Karpas-422 (cell line): ENCODE data around the gene DLX1. TPM values are rescaled to one million over a fixed set of nuclear protein-coding genes. Genes with fewer than 3 reads are reported as not detected.

Experiments
- DNase-seq: peaks from one replicate; pipeline ENCODE4 v3.0.0-alpha.2; 2015
- H2AFZ ChIP-seq: fragments of 200-600 bp; sonication (generic); 2 replicates; pipeline ENCODE4 v1.6.1; 2014; ENCODE audit warnings: antibody characterized with exemption, low read length, mixed read lengths
- H3K27ac ChIP-seq: fragments of 200-600 bp; sonication (generic); 2 replicates; pipeline ENCODE4 v1.5.1; 2014; ENCODE audit warnings: mild to moderate bottlenecking, low read length, moderate library complexity
- H3K27me3 ChIP-seq: fragments of 200-600 bp; sonication (generic); 2 replicates; pipeline ENCODE4 v1.6.1; 2014; ENCODE audit warnings: low read length, mixed read lengths
- H3K36me3 ChIP-seq: fragments of 200-600 bp; sonication (generic); 2 replicates; pipeline ENCODE4 v1.6.1; 2014; ENCODE audit warnings: low read length, mixed read lengths; ENCODE audit not compliant: insufficient read depth
- H3K4me1 ChIP-seq: fragments of 200-600 bp; sonication (generic); 2 replicates; pipeline ENCODE4 v1.6.1; 2014; ENCODE audit warnings: mild to moderate bottlenecking, low read length, mixed read lengths
- H3K4me2 ChIP-seq: fragments of 200-600 bp; sonication (generic); 2 replicates; pipeline ENCODE4 v1.6.1; 2014; ENCODE audit warnings: low read length, low read depth, mild to moderate bottlenecking; ENCODE audit not compliant: poor library complexity, severe bottlenecking
- H3K4me3 ChIP-seq: fragments of 200-600 bp; sonication (generic); 2 replicates; pipeline ENCODE4 v1.5.1; 2014; ENCODE audit warnings: mild to moderate bottlenecking, antibody characterized with exemption, low read length, mixed read lengths
- H3K79me2 ChIP-seq: fragments of 200-600 bp; sonication (generic); 2 replicates; pipeline ENCODE4 v1.6.1; 2014; ENCODE audit warnings: mild to moderate bottlenecking, low read length, mixed read lengths
- H3K9ac ChIP-seq: fragments of 200-600 bp; sonication (generic); 2 replicates; pipeline ENCODE4 v1.6.0; 2014; ENCODE audit warnings: low read length
- H3K9me2 ChIP-seq: fragments of 200-600 bp; sonication (generic), shearing (Covaris generic); replicated peaks from 2 replicates; pipeline ENCODE4 v1.6.0; 2014; ENCODE audit warnings: mild to moderate bottlenecking, low read length, moderate library complexity; ENCODE audit not compliant: insufficient read depth
- H3K9me3 ChIP-seq: fragments of 300-700, 200-600 bp; sonication (generic); 2 replicates; pipeline ENCODE4 v1.6.1; 2014; ENCODE audit warnings: low read length, mixed read lengths
- H4K20me1 ChIP-seq: fragments of 200-600 bp; sonication (generic); 2 replicates; pipeline ENCODE4 v1.6.1; 2014; ENCODE audit warnings: mild to moderate bottlenecking, antibody characterized with exemption, low read length, low read depth; ENCODE audit not compliant: insufficient read depth
- total RNA-seq: library from RNA; depleted of rRNA; stranded (reverse); fragments of >200 nt; shearing (Covaris generic); gene quantifications from 2 replicates; pipeline ENCODE4 v1.2.3, GENCODE V29; 2014; ENCODE audit warnings: low replicate concordance; rRNA removed

The DLX1 gene
- 1.0 and 1.2 TPM in 2 replicates for total RNA-seq

GRCh38 chr2:172085460-172086159 is at the start of gene DLX1:
Gene DLX1, plus strand, starts transcription at chr2:172085507. Its CDS starts 171 bp downstream, at chr2:172085678.
- Histone ChIP-seq H4K20me1 (no peaks in the 10 kb centered on the region), H3K4me2 (peak within 1 kb of the TSS; percentile 99), H3K9me3 (no peaks in the 10 kb centered on the region), H3K79me2 (no peaks in the 10 kb centered on the region), H3K4me3 (peak within 1 kb of the TSS; percentile 96), H3K4me1 (peaks cover 22% of the 10 kb centered on the region), H3K27ac (peak within 1 kb of the TSS; percentile 54), H3K9ac (peak within 1 kb of the TSS; percentile 85), H3K9me2 (no peaks in the 10 kb centered on the region), H3K36me3 (no peaks in the 10 kb centered on the region), H3K27me3 (no peaks in the 10 kb centered on the region), H2AFZ (peak within 1 kb of the TSS; percentile 97)
- DNase-seq: no peak

GRCh38 chr2:172038121-172038520 is 47.2 kb upstream of the DLX1 start:
- Histone ChIP-seq H3K9me2 (0 out of 2 replicates have a peak, but pooled peaks cover under 1% of the 10 kb centered on the region), H3K27me3 (no peaks in the 10 kb centered on the region), H3K9ac (no peak overlapping the region), H4K20me1 (no peaks in the 10 kb centered on the region), H3K4me1 (no peaks in the 10 kb centered on the region), H3K79me2 (no peaks in the 10 kb centered on the region), H3K27ac (no peak overlapping the region), H3K36me3 (no peaks in the 10 kb centered on the region), H3K9me3 (no peaks in the 10 kb centered on the region), H3K4me2 (no peak overlapping the region), H2AFZ (no peak overlapping the region), H3K4me3 (no peak overlapping the region)
- no peak for DNase-seq

GRCh38 chr2:172038604-172039003 is 46.7 kb upstream of the DLX1 start:
- Histone ChIP-seq H3K79me2 (no peaks in the 10 kb centered on the region), H3K9ac (no peak overlapping the region), H2AFZ (no peak overlapping the region), H3K36me3 (no peaks in the 10 kb centered on the region), H3K9me3 (no peaks in the 10 kb centered on the region), H3K27me3 (no peaks in the 10 kb centered on the region), H4K20me1 (no peaks in the 10 kb centered on the region), H3K4me3 (no peak overlapping the region), H3K27ac (no peak overlapping the region), H3K4me1 (no peaks in the 10 kb centered on the region), H3K9me2 (0 out of 2 replicates have a peak, but pooled peaks cover 3% of the 10 kb centered on the region), H3K4me2 (no peak overlapping the region)
- DNase-seq: no peak

GRCh38 chr2:172039011-172039704 is 46.1 kb upstream of the DLX1 start:
- Histone ChIP-seq H3K4me3 (no peak overlapping the region), H3K9me2 (0 out of 2 replicates have a peak, but pooled peaks cover 3% of the 10 kb centered on the region), H3K79me2 (no peaks in the 10 kb centered on the region), H3K4me1 (no peaks in the 10 kb centered on the region), H2AFZ (no peak overlapping the region), H3K9me3 (no peaks in the 10 kb centered on the region), H3K4me2 (no peak overlapping the region), H4K20me1 (no peaks in the 10 kb centered on the region), H3K27me3 (no peaks in the 10 kb centered on the region), H3K9ac (no peak overlapping the region), H3K27ac (no peak overlapping the region), H3K36me3 (no peaks in the 10 kb centered on the region)
- no peak for DNase-seq

- Histone ChIP-seq H3K9ac (no peak overlapping the region), H3K27ac (no peak overlapping the region), H3K4me3 (no peak overlapping the region), H3K4me1 (no peaks in the 10 kb centered on the region), H3K36me3 (no peaks in the 10 kb centered on the region), H3K9me3 (no peaks in the 10 kb centered on the region), H2AFZ (no peak overlapping the region), H3K9me2 (0 out of 2 replicates have a peak, but pooled peaks cover 3% of the 10 kb centered on the region), H3K79me2 (no peaks in the 10 kb centered on the region), H3K4me2 (no peak overlapping the region), H3K27me3 (no peaks in the 10 kb centered on the region), H4K20me1 (no peaks in the 10 kb centered on the region)
- no peak for DNase-seq
Observed at GRCh38 chr2:172040311-172040710, 45.0 kb upstream of the DLX1 start.

GRCh38 chr2:172046080-172046678 is 39.1 kb upstream of the DLX1 start:
- no peak overlapping the region for H3K4me2 ChIP-seq
- H3K9me2 ChIP-seq: 0 out of 2 replicates have a peak, but pooled peaks cover 3% of the 10 kb centered on the region
- no peaks in the 10 kb centered on the region for H3K36me3 ChIP-seq
- H3K79me2 ChIP-seq: no peaks in the 10 kb centered on the region
- no peaks in the 10 kb centered on the region for H3K27me3 ChIP-seq
- H3K9ac ChIP-seq: no peak overlapping the region
- no peaks in the 10 kb centered on the region for H4K20me1 ChIP-seq
- H3K27ac ChIP-seq: no peak overlapping the region
- no peak overlapping the region for H3K4me3 ChIP-seq
- no peaks in the 10 kb centered on the region for H3K9me3 ChIP-seq
- no peaks in the 10 kb centered on the region for H3K4me1 ChIP-seq
- no peak overlapping the region for H2AFZ ChIP-seq
- DNase-seq: no peak

- Histone ChIP-seq H3K79me2 (no peaks in the 10 kb centered on the region), H3K4me1 (no peaks in the 10 kb centered on the region), H3K9me3 (no peaks in the 10 kb centered on the region), H3K27ac (no peak overlapping the region), H3K4me3 (no peak overlapping the region), H3K9me2 (0 out of 2 replicates have a peak, but pooled peaks cover 3% of the 10 kb centered on the region), H3K4me2 (no peak overlapping the region), H2AFZ (no peak overlapping the region), H3K36me3 (no peaks in the 10 kb centered on the region), H4K20me1 (no peaks in the 10 kb centered on the region), H3K9ac (no peak overlapping the region), H3K27me3 (no peaks in the 10 kb centered on the region)
- DNase-seq: no peak
Observed at GRCh38 chr2:172046866-172047565, 38.3 kb upstream of the DLX1 start.
